Endometrial microvascular endothelial cells (primary cell): ENCODE measurements around the gene TMCO4. TPM values are rescaled to one million over a fixed set of nuclear protein-coding genes. Genes with fewer than 3 reads are reported as not detected.

Experiments used
- in situ Hi-C: cut with HindIII; loops from 2 replicates; pipeline ENCODE4 v1.10.0; 2017; ENCODE audit warnings: low sequenced_read_pairs, low pct_unique_long_range_greater_than_20kb; ENCODE audit errors: inconsistent ontology term
- total RNA-seq: library from RNA; depleted of rRNA; stranded (reverse); fragments of >200 nt; gene quantifications from one replicate; pipeline ENCODE4 v1.2.3, GENCODE V29; 2015; ENCODE audit errors: inconsistent ontology term

TMCO4 gene
- total RNA-seq, 1 donor from 2014 or later = 18.0 TPM

GRCh38 chr1:19678931-19679453, 120.7 kb downstream of the TMCO4 start:
- in situ Hi-C loops = no loop called here

GRCh38 chr1:19678493-19678892, 121.2 kb downstream of the TMCO4 start:
- in situ Hi-C loops = no loop called here

GRCh38 chr1:19676438-19676922, 123.2 kb downstream of the TMCO4 start:
- in situ Hi-C loops = no loop called here

- in situ Hi-C loops = no loop called here
Measured at GRCh38 chr1:19675797-19676196, 123.9 kb downstream of the TMCO4 start.

- in situ Hi-C loops = no loop called here
Measured at GRCh38 chr1:19672237-19672636, 127.5 kb downstream of the TMCO4 start.

GRCh38 chr1:19670787-19671186, 128.9 kb downstream of the TMCO4 start:
- in situ Hi-C loops = no loop called here

- in situ Hi-C loops = no loop called here
Measured at GRCh38 chr1:19668888-19669287, 130.8 kb downstream of the TMCO4 start.

- in situ Hi-C loops = no loop called here
Measured at GRCh38 chr1:19665496-19666465, 133.9 kb downstream of the TMCO4 start.

GRCh38 chr1:19665186-19665495, 134.6 kb downstream of the TMCO4 start:
- in situ Hi-C loops = no loop called here

- in situ Hi-C loops = no loop called here
Measured at GRCh38 chr1:19664453-19665185, 135.1 kb downstream of the TMCO4 start, which contains the start of gene HTR6. TSS of gene HTR6 (plus strand) at chr1:19664875. CDS start at chr1:19665754, 879 bp downstream.

GRCh38 chr1:19662313-19662712, 137.4 kb downstream of the TMCO4 start:
- in situ Hi-C loops = no loop called here

- in situ Hi-C loops = no loop called here
Measured at GRCh38 chr1:19661721-19662228, 137.9 kb downstream of the TMCO4 start.

GRCh38 chr1:19658186-19658585, 141.5 kb downstream of the TMCO4 start:
- in situ Hi-C loops = no loop called here

- in situ Hi-C loops = no loop called here
Measured at GRCh38 chr1:19657511-19657910, 142.2 kb downstream of the TMCO4 start.

GRCh38 chr1:19656780-19657466, 142.8 kb downstream of the TMCO4 start:
- in situ Hi-C loops = no loop called here

- in situ Hi-C loops = no loop called here
Measured at GRCh38 chr1:19656134-19656779, 143.5 kb downstream of the TMCO4 start.

- in situ Hi-C loops = no loop called here
Measured at GRCh38 chr1:19655718-19656080, 144.0 kb downstream of the TMCO4 start.

GRCh38 chr1:19654886-19655717, 144.6 kb downstream of the TMCO4 start:
- in situ Hi-C loops = no loop called here
